B cell (primary cell): ENCODE data around the gene WRAP73. TPM values are rescaled to one million over a fixed set of nuclear protein-coding genes. Genes with fewer than 3 reads are reported as not detected.

Source experiments
- ATAC-seq: fragments of 200-7000 bp; cut with Tn5 transposase; one replicate; pipeline ENCODE4 v1.10.0; 2021; ENCODE audit warnings: low read depth, mild to moderate bottlenecking, moderate number of reproducible peaks, moderate library complexity
- CTCF ChIA-PET: fragments of 350-600 bp; sonication (Branson Sonifier 250); formaldehyde crosslinking; loops from one replicate; lab custom pipeline; 2021; ENCODE audit warnings: antibody characterized with exemption, inconsistent platforms; lab: Charles Lee
- POLR2A ChIA-PET: fragments of 350-600 bp; sonication (Branson Sonifier 250); formaldehyde crosslinking; loops from one replicate; lab custom pipeline; 2021; ENCODE audit warnings: antibody characterized with exemption; lab: Charles Lee
- DNase-seq: peaks from one replicate; pipeline ENCODE4 v3.0.0; 2013
- H2AFZ ChIP-seq: 2 replicates; pipeline ENCODE4 v1.6.1; 2012; ENCODE audit warnings: mild to moderate bottlenecking, low read depth, low read length; ENCODE audit not compliant: insufficient read depth, poor library complexity, severe bottlenecking
- H3K27ac ChIP-seq, 2 donors: 1 replicate in 1 of 2; 2 replicates in 1 of 2; pipeline ENCODE4 v1.5.1; 2012 to 2013; ENCODE audit warnings: low read length in 2 of 2, mild to moderate bottlenecking in 2 of 2, moderate library complexity in 1 of 2
- H3K27me3 ChIP-seq, 4 experiments: fragments of 200-600 bp in 1 of 4; sonication (generic) in 1 of 4; replicated peaks in 1 of 4; 1 replicate in 2 of 4; 2 replicates in 2 of 4; pipeline versions ENCODE4 v1.6.1 to v1.7.0; 2013 to 2016; ENCODE audit warnings: low read length in 3 of 4, mild to moderate bottlenecking in 2 of 4, mixed read lengths in 1 of 4, moderate library complexity in 1 of 4; ENCODE audit not compliant: insufficient read depth in 4 of 4, control insufficient read depth in 3 of 4; ENCODE audit errors: control extremely low read depth in 1 of 4
- H3K36me3 ChIP-seq, 2 experiments: replicated peaks in 1 of 2; 1 replicate in 1 of 2; 2 replicates in 1 of 2; pipeline versions ENCODE4 v1.6.1 to v1.7.1; 2013; ENCODE audit warnings: low read length in 1 of 2; ENCODE audit not compliant: insufficient read depth in 2 of 2, control insufficient read depth in 1 of 2; ENCODE audit errors: control extremely low read depth in 1 of 2, extremely low read depth in 1 of 2
- H3K4me1 ChIP-seq, 2 donors: fragments of 200-600 bp in 1 of 2; sonication (generic) in 1 of 2; 1 replicate in 1 of 2; 2 replicates in 1 of 2; pipeline versions ENCODE4 v1.5.1 to v1.6.1; 2013 to 2017; ENCODE audit warnings: low read length in 2 of 2; ENCODE audit not compliant: control insufficient read depth in 2 of 2, insufficient read depth in 2 of 2
- H3K4me2 ChIP-seq: replicated peaks from 2 replicates; pipeline ENCODE3; 2012; ENCODE audit warnings: mild to moderate bottlenecking, low read depth, low read length; ENCODE audit not compliant: poor library complexity, severe bottlenecking
- H3K4me3 ChIP-seq, 5 experiments: fragments of 200-600 bp in 1 of 5; sonication (generic) in 1 of 5; 1 replicate in 3 of 5; 2 replicates in 2 of 5; pipeline versions ENCODE4 v1.5.1 to v1.7.0; 2011 to 2016; ENCODE audit warnings: low read length in 4 of 5, mild to moderate bottlenecking in 4 of 5, low read depth in 2 of 5, control low read depth in 1 of 5, moderate library complexity in 1 of 5; ENCODE audit not compliant: insufficient read depth in 1 of 5; ENCODE audit errors: control extremely low read depth in 1 of 5, extremely low read depth in 1 of 5
- H3K79me2 ChIP-seq: fragments of 200-600 bp; sonication (generic); one replicate; pipeline ENCODE4 v1.6.0; 2016; ENCODE audit warnings: low read length; ENCODE audit not compliant: control insufficient read depth, insufficient read depth
- H3K9ac ChIP-seq: fragments of 200-600 bp; sonication (generic); 2 replicates; pipeline ENCODE4 v1.6.1; 2017; ENCODE audit warnings: mild to moderate bottlenecking, low read length, moderate library complexity
- H3K9me3 ChIP-seq, 3 donors: one replicate each; pipeline versions ENCODE4 v1.6.1 to v1.7.1; 2013; ENCODE audit warnings: low read length in 2 of 3; ENCODE audit not compliant: control insufficient read depth in 2 of 3, insufficient read depth in 1 of 3; ENCODE audit errors: control extremely low read depth in 1 of 3
- H4K20me1 ChIP-seq: 2 replicates; pipeline ENCODE4 v1.6.0; 2012; ENCODE audit warnings: mild to moderate bottlenecking, low read length; ENCODE audit not compliant: insufficient read depth, control insufficient read depth, poor library complexity, severe bottlenecking
- H3K27ac Mint-ChIP-seq: one replicate; pipeline ENCODE4 v1.8.0; 2021; ENCODE audit warnings: mixed read lengths
- H3K27me3 Mint-ChIP-seq: one replicate; pipeline ENCODE4 v1.8.0; 2021; ENCODE audit warnings: mixed read lengths
- H3K4me1 Mint-ChIP-seq: one replicate; pipeline ENCODE4 v1.8.0; 2021; ENCODE audit warnings: mixed read lengths
- H3K4me3 Mint-ChIP-seq: one replicate; pipeline ENCODE4 v1.8.0; 2021; ENCODE audit warnings: mixed read lengths
- H3K9me3 Mint-ChIP-seq: one replicate; pipeline ENCODE4 v1.8.0; 2022; ENCODE audit warnings: mixed read lengths; ENCODE audit not compliant: insufficient read depth
- CTCF ChIP-seq: fragments of 200-600 bp; IDR thresholded peaks from one replicate; pipeline ENCODE4 v1.8.0; 2022; ENCODE audit warnings: antibody characterized with exemption, mild to moderate bottlenecking
- EZH2 ChIP-seq: IDR thresholded peaks from 2 replicates; pipeline ENCODE4 v1.6.1; 2012; ENCODE audit warnings: borderline replicate concordance, low read depth, mild to moderate bottlenecking, moderate library complexity, low read length; ENCODE audit not compliant: insufficient read depth, poor library complexity, severe bottlenecking
- WGBS: methylation state at CpG from one replicate; pipeline ENCODE4 v1.1.5; 2013; ENCODE audit warnings: missing lambda C conversion rate; ENCODE audit not compliant: insufficient coverage; 5-methylcytosine and 5-hydroxymethylcytosine counted together
- intact Hi-C: fragments of 100-400 bp; cut with micrococcal nuclease; formaldehyde crosslinking; loops from one replicate; pipeline ENCODE4 v1.10.0; 2022
- polyA plus RNA-seq: library from polyadenylated mRNA; depleted of rRNA; stranded (reverse); fragments of >200 nt; gene quantifications from 2 replicates; pipeline ENCODE4 v1.2.3, GENCODE V29; 2012
- total RNA-seq, 2 donors: library from RNA; stranded (reverse); fragments of 120-200 nt in 1 of 2; gene quantifications; 1 replicate in 1 of 2; 2 replicates in 1 of 2; pipeline versions ENCODE4 v1.2.3 to v1.2.4, GENCODE V29; 2013 to 2022

The WRAP73 gene
- total and polyA plus RNA-seq, 2 donors (not counting 1 experiment from before 2014, with no cell fraction given): 37.1 to 68.5 TPM

GRCh38 chr1:3631320-3632260, 18.3 kb downstream of the WRAP73 start:
- H3K27me3 ChIP-seq: no peaks in the 10 kb centered on the region
- CTCF ChIA-PET: interaction anchor here (1.3 to 3.8 kb wide), 2 partner anchors 11 to 35 kb away, joined by 3 to 37 read pairs; no protein-coding TSS in a partner anchor
- no peak overlapping the region for H3K27ac ChIP-seq
- POLR2A ChIA-PET: no interaction called here
- Mint-ChIP-seq H3K4me1 (peaks cover 7% of the 10 kb centered on the region), H3K27me3 (no peaks in the 10 kb centered on the region), H3K27ac (no peak overlapping the region), H3K4me3 (no peak overlapping the region), H3K9me3 (no peaks in the 10 kb centered on the region)
- no peak overlapping the region for H3K4me3 ChIP-seq
- no peak for DNase-seq
- H2AFZ ChIP-seq: no peak overlapping the region
- no peaks in the 10 kb centered on the region for H3K9me3 ChIP-seq
- H3K4me2 ChIP-seq: no peak overlapping the region
- peaks cover 0 to 74% of the 10 kb centered on the region in 2 experiments for H3K36me3 ChIP-seq
- intact Hi-C loops: no loop called here
- peaks cover 0 to 4% of the 10 kb centered on the region in 2 donors for H3K4me1 ChIP-seq
- WGBS: 95% methylated on average over 34 of the region's 36 CpGs
- no peak for ATAC-seq
- no peaks in the 10 kb centered on the region for H3K79me2 ChIP-seq
- no peaks in the 10 kb centered on the region for H4K20me1 ChIP-seq
- no peak overlapping the region for H3K9ac ChIP-seq
- no peak for TF ChIP-seq EZH2
- TF ChIP-seq CTCF: no peak

- Histone ChIP-seq H2AFZ (no peak overlapping the region), H4K20me1 (no peaks in the 10 kb centered on the region), H3K27me3 (no peaks in the 10 kb centered on the region), H3K4me1 (peaks cover under 1 to 4% of the 10 kb centered on the region in 2 donors), H3K9me3 (no peaks in the 10 kb centered on the region), H3K36me3 (peaks cover 0 to 70% of the 10 kb centered on the region in 2 experiments), H3K4me2 (no peak overlapping the region), H3K79me2 (no peaks in the 10 kb centered on the region), H3K27ac (no peak overlapping the region), H3K4me3 (no peak overlapping the region), H3K9ac (no peak overlapping the region)
- intact Hi-C loops: no loop called here
- H3K4me3 Mint-ChIP-seq: no peak overlapping the region
- H3K4me1 Mint-ChIP-seq: peaks cover 9% of the 10 kb centered on the region
- no peaks in the 10 kb centered on the region for H3K9me3 Mint-ChIP-seq
- WGBS: 91% methylated on average over 9 of the region's 9 CpGs
- no peak for DNase-seq
- TF ChIP-seq CTCF (no peak), EZH2 (no peak)
- CTCF ChIA-PET: interaction anchor here (1.7 to 3.8 kb wide), 3 partner anchors 11 to 178 kb away, joined by 4 to 37 read pairs (median 6); no protein-coding TSS in a partner anchor
- no peaks in the 10 kb centered on the region for H3K27me3 Mint-ChIP-seq
- H3K27ac Mint-ChIP-seq: no peak overlapping the region
- POLR2A ChIA-PET: no interaction called here
- no peak for ATAC-seq
Measured at GRCh38 chr1:3630914-3631313, 19.0 kb downstream of the WRAP73 start.
